OCI-LY7 (cell line): ENCODE measurements around the gene HSPBP1. TPM values are rescaled to one million over a fixed set of nuclear protein-coding genes. Genes with fewer than 3 reads are reported as not detected.
"Not testable (repeated sequence)": the region's sequence is repeated elsewhere in the genome, so short reads cannot be mapped to it uniquely, and the experiment has no call there.

Source experiments
- BruUV-seq: library from RNA; stranded (reverse); fragments of 400-500 nt; replicated peaks from 2 replicates; lab custom pipeline; 2021; lab: Mats Ljungman, UMichigan
- CTCF ChIA-PET: fragments of 300-600 bp; sonication (Branson Sonifier 250); formaldehyde crosslinking; loops from one replicate; lab custom pipeline; 2022; ENCODE audit warnings: antibody characterized with exemption; ENCODE audit not compliant: unreplicated experiment; lab: Charles Lee
- POLR2A ChIA-PET: fragments of 300-600 bp; sonication (Branson Sonifier 250); formaldehyde crosslinking; loops from one replicate; lab custom pipeline; 2022; ENCODE audit warnings: antibody characterized with exemption; lab: Charles Lee
- DNase-seq: peaks from one replicate; pipeline ENCODE4 v3.0.0-alpha.2; 2015; ENCODE audit warnings: low spot score
- H2AFZ ChIP-seq: fragments of 200-600 bp; sonication (generic), shearing (Covaris generic); 2 replicates; pipeline ENCODE4 v1.6.1; 2014; ENCODE audit warnings: mild to moderate bottlenecking, antibody characterized with exemption, low read length, moderate library complexity
- H3K27ac ChIP-seq: fragments of 200-600 bp; sonication (generic); 2 replicates; pipeline ENCODE4 v1.5.1; 2014; ENCODE audit warnings: mixed run types, low read depth, mild to moderate bottlenecking, moderate library complexity, low read length, inconsistent platforms; ENCODE audit not compliant: poor library complexity, severe bottlenecking
- H3K36me3 ChIP-seq: fragments of 200-600 bp; sonication (generic); 2 replicates; pipeline ENCODE4 v1.6.1; 2014; ENCODE audit warnings: mild to moderate bottlenecking, antibody characterized with exemption, low read length, moderate library complexity, mixed read lengths; ENCODE audit not compliant: insufficient read depth
- H3K4me1 ChIP-seq: fragments of 200-600 bp; sonication (generic); 2 replicates; pipeline ENCODE4 v1.5.1; 2014; ENCODE audit warnings: mild to moderate bottlenecking, low read length; ENCODE audit not compliant: insufficient read depth, poor library complexity, severe bottlenecking
- H3K4me2 ChIP-seq: fragments of 200-600 bp; sonication (generic); 2 replicates; pipeline ENCODE4 v1.6.1; 2014; ENCODE audit warnings: mild to moderate bottlenecking, low read length
- H3K4me3 ChIP-seq: fragments of 200-600 bp; sonication (generic); 2 replicates; pipeline ENCODE4 v1.5.1; 2014; ENCODE audit warnings: mild to moderate bottlenecking, low read depth, low read length; ENCODE audit not compliant: poor library complexity, severe bottlenecking
- H3K79me2 ChIP-seq: fragments of 200-600 bp; sonication (generic); 2 replicates; pipeline ENCODE4 v1.6.1; 2016; ENCODE audit warnings: low read depth, mild to moderate bottlenecking, low read length, moderate library complexity, mixed read lengths; ENCODE audit not compliant: insufficient read depth
- H3K9me2 ChIP-seq: fragments of 200-600 bp; sonication (generic); 2 replicates; pipeline ENCODE4 v1.6.1; 2016; ENCODE audit warnings: mild to moderate bottlenecking, low read length, mixed read lengths; ENCODE audit not compliant: insufficient read depth
- H3K9me3 ChIP-seq: fragments of 200-600 bp; sonication (generic); 2 replicates; pipeline ENCODE4 v1.6.1; 2014; ENCODE audit warnings: mild to moderate bottlenecking, mixed run types, low read length, mixed read lengths
- H4K20me1 ChIP-seq: fragments of 200-600 bp; sonication (generic); 2 replicates; pipeline ENCODE4 v1.6.1; 2014; ENCODE audit warnings: mild to moderate bottlenecking, antibody characterized with exemption, low read length, moderate library complexity, mixed read lengths; ENCODE audit not compliant: insufficient read depth
- EZH2phosphoT487 ChIP-seq: fragments of 200-600 bp; sonication (generic); IDR thresholded peaks from 2 replicates; pipeline ENCODE4 v1.6.1; 2018; ENCODE audit warnings: low read depth, borderline replicate concordance, mild to moderate bottlenecking, mixed run types, antibody characterized with exemption, low read length, moderate library complexity, mixed read lengths
- intact Hi-C: fragments of 100-400 bp; cut with micrococcal nuclease; formaldehyde crosslinking; loops from one replicate; pipeline ENCODE4 v1.10.0; 2022; ENCODE audit not compliant: unreplicated experiment
- total RNA-seq, 2 experiments: library from RNA; depleted of rRNA in 1 of 2; stranded (reverse); fragments of >200 nt in 1 of 2; shearing (Covaris generic) in 1 of 2; gene quantifications; 2 replicates each; pipeline ENCODE4 v1.2.3, GENCODE V29; 2014 to 2022
- TF ChIP-seq, protein P1 (sequence below): fragments of 200-600 bp; sonication (generic); conservative IDR thresholded peaks from 2 replicates; pipeline ENCODE4 v1.5.1; 2014; ENCODE audit warnings: mild to moderate bottlenecking, antibody characterized with exemption, low read length, moderate library complexity, mixed read lengths

The HSPBP1 gene
- total RNA-seq, 2 experiments from 2014 or later, result 38.7 to 41.3 TPM

DNA sequence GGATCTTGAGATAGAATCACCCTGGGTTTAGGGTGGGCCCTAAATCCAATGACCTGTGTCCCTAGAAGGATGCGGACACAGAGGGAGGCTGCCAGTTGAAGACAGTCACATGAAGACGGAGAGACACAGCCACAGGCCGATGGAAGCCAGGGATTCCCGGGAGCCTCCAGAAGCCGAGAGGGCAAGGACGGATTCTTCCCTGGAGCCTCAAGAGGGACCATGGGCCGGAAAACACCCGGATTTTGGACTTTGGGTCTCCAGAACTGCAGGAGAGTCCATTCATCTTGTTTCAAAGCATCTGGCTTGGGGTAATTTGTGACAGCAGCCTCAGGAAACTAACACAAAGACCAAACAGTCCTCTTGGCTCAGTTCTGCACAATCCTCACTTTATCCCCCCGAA is 53.6 kb downstream of the HSPBP1 start:
- POLR2A ChIA-PET, result no interaction called here
- Histone ChIP-seq H4K20me1 (no peaks in the 10 kb centered on the region; the same call in 1 of the 2 replicates), H3K27ac (no peak overlapping the region), H3K9me3 (no peaks in the 10 kb centered on the region), H3K4me1 (no peaks in the 10 kb centered on the region), H3K36me3 (peaks cover 99% of the 10 kb centered on the region), H3K79me2 (no peaks in the 10 kb centered on the region), H3K4me3 (no peak overlapping the region), H3K9me2 (no peaks in the 10 kb centered on the region), H3K4me2 (no peak overlapping the region), H2AFZ (no peak overlapping the region)
- CTCF ChIA-PET, result no interaction called here
- intact Hi-C loops, result no loop called here
- BruUV-seq, result no TSS peak
- DNase-seq, result no peak
- TF ChIP-seq, protein P1, sequence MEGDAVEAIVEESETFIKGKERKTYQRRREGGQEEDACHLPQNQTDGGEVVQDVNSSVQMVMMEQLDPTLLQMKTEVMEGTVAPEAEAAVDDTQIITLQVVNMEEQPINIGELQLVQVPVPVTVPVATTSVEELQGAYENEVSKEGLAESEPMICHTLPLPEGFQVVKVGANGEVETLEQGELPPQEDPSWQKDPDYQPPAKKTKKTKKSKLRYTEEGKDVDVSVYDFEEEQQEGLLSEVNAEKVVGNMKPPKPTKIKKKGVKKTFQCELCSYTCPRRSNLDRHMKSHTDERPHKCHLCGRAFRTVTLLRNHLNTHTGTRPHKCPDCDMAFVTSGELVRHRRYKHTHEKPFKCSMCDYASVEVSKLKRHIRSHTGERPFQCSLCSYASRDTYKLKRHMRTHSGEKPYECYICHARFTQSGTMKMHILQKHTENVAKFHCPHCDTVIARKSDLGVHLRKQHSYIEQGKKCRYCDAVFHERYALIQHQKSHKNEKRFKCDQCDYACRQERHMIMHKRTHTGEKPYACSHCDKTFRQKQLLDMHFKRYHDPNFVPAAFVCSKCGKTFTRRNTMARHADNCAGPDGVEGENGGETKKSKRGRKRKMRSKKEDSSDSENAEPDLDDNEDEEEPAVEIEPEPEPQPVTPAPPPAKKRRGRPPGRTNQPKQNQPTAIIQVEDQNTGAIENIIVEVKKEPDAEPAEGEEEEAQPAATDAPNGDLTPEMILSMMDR, result no peak
- TF ChIP-seq EZH2phosphoT487, result no peak

DNA sequence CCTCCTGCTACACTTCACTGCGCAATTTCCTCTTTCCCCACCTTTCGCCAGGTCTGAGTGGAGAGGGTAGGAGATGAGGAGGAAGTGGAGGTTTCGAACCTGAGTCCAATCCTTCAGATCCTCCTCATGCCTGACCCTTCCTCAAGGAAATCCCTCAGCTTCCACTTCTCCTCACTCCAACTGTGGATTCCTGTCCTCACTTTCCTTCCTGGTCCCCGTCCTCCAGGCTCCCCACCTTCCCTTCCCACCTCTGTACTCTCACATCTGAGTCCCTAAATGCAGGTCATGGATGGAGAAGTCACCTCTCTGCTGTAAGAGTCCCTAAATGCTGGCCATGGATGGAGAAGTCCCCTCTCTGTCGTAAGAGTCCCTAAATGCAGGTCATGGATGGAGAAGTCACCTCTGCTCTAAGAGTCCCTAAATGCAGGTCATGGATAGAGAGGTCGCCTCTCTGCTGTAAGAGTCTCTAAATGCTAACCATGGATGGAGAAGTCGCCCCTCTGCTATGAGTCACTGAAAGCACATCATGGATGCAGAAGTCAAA is 54.4 kb downstream of the HSPBP1 start:
- H3K79me2 ChIP-seq, result no peaks in the 10 kb centered on the region
- H3K4me1 ChIP-seq, result no peaks in the 10 kb centered on the region
- H3K9me2 ChIP-seq, result no peaks in the 10 kb centered on the region
- no peak for DNase-seq
- peaks cover 100% of the 10 kb centered on the region for H3K36me3 ChIP-seq
- no peak overlapping the region for H3K4me2 ChIP-seq
- no peak overlapping the region for H3K27ac ChIP-seq
- TF ChIP-seq, protein P1, result no peak
- TF ChIP-seq EZH2phosphoT487, result no peak
- H4K20me1 ChIP-seq, result no peaks in the 10 kb centered on the region; the same call in 1 of the 2 replicates
- no peaks in the 10 kb centered on the region for H3K9me3 ChIP-seq
- CTCF ChIA-PET, result no interaction called here
- BruUV-seq, result no TSS peak
- POLR2A ChIA-PET, result no interaction called here
- H3K4me3 ChIP-seq, result no peak overlapping the region
- intact Hi-C loops, result no loop called here
- H2AFZ ChIP-seq, result no peak overlapping the region

DNA sequence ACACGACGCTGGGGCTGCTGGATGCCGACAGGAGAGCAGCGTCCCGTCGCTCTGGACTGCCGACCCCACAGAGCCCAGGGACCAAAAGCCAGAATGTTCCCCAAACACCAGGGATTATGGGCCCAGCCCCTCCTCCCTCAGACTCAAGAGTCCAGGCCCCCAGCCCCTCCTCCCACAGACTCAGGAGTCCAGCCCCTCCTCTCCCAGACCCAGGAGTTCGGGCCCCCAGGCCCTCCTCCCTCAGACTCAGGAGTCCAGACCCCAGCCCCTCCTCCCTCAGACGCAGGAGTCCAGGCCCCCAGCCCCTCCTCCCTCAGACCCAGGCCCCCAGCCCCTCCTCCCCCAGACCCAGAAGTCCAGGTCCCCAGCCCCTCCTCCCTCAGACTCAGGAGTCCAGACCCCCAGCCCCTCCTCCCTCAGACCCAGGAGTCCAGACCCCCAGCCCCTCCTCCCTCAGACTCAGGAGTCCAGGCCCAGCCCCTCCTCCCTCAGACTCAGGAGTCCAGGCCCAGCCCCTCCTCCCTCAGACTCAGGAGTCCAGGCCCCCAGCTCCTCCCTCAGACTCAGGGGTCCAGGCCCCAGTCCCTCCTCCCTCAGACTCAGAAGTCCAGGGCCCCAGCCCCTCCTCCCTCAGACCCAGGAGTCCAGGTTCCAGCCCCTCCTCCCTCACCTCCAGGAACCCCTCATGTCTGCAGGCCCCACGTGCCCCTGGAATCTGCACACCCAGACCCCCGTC is 55.1 kb downstream of the HSPBP1 start:
- CTCF ChIA-PET, H3K4me1 ChIP-seq, POLR2A ChIA-PET, intact Hi-C loops, H3K4me2 ChIP-seq, H2AFZ ChIP-seq, DNase-seq, H3K79me2 ChIP-seq, H3K27ac ChIP-seq, H3K4me3 ChIP-seq, H3K9me2 ChIP-seq, H4K20me1 ChIP-seq, BruUV-seq, H3K9me3 ChIP-seq: not testable (repeated sequence)
- peaks cover 99% of the 10 kb centered on the region for H3K36me3 ChIP-seq
